NT2/D1 (cell line): Measurements from ENCODE around the gene CDH13.

Experiments used
- SUZ12 ChIP-seq: IDR thresholded peaks from 2 replicates; pipeline ENCODE4 v1.6.1; 2011; ENCODE audit not compliant: insufficient read length, insufficient read depth; ENCODE audit errors: extremely low read depth
- YY1 ChIP-seq: IDR thresholded peaks from 2 replicates; pipeline ENCODE4 v1.6.1; 2011; ENCODE audit not compliant: insufficient read length, insufficient read depth
- ZNF274 ChIP-seq: IDR thresholded peaks from 2 replicates; pipeline ENCODE4 v1.6.1; 2011; ENCODE audit warnings: mild to moderate bottlenecking, low read depth, low read length

DNA sequence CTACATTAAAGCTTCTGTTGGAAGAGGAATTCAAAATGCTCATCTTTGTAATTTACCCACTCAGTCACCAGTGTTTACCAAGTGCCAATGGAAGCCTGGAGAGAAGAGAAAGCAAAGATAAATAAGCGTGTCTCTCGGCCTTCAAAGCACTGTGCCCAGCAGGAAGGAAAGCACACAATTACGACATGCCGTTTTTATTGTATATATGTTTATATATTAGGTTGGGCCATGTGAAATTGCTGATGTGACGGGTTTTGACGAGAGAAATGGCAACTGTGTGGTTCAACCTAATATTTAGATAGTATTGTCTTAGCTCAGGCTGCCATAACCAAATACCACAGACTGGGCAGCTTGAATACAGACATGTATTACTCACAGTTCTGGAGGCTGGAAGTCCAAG, 1101.7 kb downstream of the CDH13 start:
- TF ChIP-seq YY1 = no peak
- no peak for TF ChIP-seq ZNF274
- no peak for TF ChIP-seq SUZ12
